ENCODE results near the gene POLR2E.

POLR2E gene

DNA sequence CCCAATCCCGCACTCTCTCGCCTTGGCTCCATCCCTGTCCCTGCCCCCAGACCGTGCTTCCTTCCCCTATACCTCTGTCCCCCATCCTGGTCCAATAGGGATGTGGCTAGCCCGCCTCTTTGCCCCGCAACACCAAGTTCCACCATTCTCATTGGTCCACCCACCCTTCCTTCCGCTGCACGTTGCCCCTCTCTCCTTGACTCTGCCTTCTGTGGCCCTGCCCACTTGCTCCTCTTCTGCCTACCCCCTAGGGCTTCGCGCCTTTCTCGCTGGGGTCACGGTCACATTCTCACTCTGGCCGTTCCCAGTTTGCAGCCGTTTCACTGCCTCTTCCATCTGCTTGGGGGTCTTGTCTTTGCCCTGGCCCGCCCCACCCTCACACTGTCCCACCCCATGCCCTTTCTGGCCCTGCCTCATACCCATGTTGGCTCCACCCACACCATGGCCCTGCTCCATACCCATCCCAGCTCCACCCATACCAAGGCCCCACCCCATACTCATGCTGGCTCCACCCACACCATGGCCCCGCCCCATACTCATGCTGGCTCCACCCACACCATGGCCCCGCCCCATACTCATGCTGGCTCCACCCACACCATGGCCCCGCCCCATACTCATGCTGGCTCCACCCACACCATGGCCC lies 32.7 kb downstream of the POLR2E start:
- no peak for DNase-seq

GRCh38 chr19:1061987-1062386 lies 33.2 kb downstream of the POLR2E start:
- DNase-seq, result no peak

GRCh38 chr19:1060689-1061088 lies 34.5 kb downstream of the POLR2E start:
- DNase-seq, result no peak

- DNase-seq, result no peak
These were observed 37.1 kb downstream of the POLR2E start for GRCh38 chr19:1058112-1058511.

DNA sequence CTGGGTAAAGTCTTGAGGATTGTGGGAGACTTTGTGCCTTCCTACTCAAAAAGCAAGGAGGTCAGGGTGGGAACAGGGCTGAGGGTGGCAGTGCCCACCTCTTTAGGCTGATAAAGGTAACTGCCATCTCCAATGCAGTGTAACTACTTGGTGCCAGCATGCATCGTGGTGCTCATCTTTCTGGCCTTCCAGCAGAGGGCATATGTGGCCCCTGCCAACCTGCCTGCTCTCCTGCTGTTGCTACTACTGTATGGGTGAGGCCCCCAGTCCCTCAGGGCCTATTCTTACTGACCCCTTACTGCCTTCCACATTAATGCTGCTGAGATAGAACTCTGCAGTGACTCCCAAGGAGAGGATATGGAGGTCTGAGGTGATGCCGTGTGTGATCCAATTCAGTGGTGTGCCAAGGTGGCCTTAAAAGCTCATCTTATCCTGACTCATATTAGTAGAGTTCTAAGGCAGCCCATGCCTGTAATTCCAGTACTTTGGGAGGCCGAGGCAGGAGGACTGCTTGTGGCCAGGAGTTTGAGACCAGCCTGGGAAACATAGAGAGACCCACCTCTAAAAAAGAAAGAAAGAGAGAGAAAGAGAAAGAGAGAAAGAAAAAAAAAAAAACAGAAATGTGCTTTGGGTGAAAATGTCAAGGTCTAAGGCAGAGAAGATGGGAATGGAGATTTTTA lies 37.9 kb downstream of the POLR2E start:
- no peak for DNase-seq

DNA sequence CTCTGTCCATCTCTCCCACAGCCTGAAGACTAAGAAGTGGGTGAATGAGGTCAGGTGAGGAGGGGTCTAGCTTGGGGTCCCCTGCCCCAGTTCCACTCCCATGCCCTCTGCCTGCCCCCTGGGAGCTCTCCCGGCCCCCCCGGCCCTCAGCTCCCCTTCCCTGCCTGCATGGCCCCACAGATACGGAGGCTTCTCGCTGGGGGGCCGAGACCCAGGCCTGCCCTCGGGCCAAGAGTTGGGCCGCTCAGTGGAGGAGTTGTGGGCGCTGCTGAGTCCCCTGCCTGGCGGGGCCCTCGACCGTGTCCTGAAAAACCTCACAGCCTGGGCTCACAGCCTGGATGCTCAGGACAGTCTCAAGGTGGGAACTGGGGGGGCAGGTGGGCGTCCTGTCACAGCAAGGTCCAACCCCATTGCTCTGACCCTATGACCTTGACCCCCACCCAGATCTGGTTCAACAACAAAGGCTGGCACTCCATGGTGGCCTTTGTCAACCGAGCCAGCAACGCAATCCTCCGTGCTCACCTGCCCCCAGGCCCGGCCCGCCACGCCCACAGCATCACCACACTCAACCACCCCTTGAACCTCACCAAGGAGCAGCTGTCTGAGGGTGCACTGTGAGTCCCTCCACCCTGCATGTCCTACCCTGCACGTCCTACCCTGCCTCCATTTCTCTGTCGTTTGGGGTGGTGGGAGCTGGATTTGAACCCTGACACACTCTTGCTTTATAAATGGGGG lies 39.1 kb downstream of the POLR2E start:
- DNase-seq, result no peak

DNA sequence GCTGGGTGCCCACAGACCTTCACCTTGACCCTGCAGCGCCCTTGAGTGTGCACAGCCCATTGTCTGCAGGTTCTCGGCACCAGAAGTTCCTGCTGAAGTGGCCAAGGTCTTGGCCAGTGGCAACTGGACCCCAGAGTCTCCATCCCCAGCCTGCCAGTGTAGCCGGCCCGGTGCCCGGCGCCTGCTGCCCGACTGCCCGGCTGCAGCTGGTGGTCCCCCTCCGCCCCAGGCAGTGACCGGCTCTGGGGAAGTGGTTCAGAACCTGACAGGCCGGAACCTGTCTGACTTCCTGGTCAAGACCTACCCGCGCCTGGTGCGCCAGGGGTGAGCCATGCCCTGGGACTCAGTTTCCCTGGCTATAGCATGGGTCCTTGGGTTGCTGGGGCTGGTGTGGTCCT lies 40.1 kb downstream of the POLR2E start:
- DNase-seq, result no peak

DNA sequence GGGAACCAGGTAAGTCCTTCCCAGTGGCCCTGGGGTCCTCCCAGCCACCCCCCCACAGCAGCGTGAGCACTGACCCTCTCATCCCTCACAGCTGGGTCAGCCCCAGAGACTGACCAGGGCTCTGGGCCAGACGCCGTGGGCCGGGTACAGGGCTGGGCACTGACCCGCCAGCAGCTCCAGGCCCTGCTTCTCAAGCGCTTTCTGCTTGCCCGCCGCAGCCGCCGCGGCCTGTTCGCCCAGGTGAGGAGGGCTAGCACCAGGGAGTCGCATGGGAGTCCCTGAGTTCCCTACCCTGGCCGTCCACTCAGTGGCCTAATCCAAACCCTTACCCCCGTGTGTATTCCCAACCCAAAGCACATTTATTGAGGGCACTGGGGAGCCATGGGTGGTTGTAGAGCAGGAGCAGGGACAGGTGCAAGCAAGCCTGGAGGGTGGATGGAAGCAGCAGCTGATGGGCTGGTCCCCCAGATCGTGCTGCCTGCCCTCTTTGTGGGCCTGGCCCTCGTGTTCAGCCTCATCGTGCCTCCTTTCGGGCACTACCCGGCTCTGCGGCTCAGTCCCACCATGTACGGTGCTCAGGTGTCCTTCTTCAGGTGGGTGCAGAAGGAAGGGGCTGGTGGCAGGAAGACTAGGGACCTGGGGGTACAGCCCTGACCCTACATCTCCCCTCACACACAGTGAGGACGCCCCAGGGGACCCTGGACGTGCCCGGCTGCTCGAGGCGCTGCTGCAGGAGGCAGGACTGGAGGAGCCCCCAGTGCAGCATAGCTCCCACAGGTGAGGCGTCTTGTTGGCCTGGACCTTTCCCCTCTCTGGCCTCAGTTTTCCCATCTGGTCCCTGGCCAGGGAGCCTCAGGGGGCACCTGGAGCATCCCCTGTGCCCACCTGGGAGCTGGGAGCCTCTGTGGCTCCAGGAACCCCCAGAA lies 40.8 kb downstream of the POLR2E start:
- no peak for DNase-seq

DNA sequence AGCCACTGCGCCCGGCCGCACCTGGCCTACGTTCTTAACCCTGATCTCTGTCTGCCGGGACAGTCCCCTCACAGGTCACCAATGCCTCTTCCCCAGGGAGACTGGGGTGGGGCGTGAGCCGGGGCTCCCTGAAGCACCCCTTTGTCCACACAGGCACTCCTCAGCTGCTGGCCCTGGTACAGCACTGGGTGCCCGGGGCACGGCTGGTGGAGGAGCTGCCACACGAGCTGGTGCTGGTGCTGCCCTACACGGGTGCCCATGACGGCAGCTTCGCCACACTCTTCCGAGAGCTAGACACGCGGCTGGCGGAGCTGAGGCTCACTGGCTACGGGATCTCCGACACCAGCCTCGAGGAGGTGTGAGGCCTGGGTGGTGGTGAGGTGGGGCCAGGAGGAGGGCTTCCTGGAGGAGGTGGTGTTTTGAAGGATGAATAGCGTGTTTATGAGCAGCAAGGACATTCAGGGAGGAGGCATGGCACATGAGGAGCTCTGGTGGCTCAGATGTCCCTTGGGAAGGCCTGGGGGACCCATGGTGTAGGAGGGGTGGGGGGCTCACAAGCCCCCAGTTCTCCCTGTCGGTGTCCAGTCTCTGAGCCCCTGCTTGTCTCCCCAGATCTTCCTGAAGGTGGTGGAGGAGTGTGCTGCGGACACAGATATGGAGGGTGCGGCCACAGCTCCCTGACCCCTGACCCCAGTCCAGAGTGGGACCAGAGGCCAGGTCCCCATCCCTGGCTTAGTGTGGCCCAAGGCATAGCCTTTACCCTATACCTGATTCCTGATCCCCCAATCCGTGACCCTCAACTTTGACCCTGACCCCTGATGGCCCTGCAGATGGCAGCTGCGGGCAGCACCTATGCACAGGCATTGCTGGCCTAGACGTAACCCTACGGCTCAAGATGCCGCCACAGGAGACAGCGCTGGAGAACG lies 41.7 kb downstream of the POLR2E start:
- DNase-seq, result no peak

GRCh38 chr19:1052349-1052975 lies 42.7 kb downstream of the POLR2E start:
- no peak for DNase-seq

DNA sequence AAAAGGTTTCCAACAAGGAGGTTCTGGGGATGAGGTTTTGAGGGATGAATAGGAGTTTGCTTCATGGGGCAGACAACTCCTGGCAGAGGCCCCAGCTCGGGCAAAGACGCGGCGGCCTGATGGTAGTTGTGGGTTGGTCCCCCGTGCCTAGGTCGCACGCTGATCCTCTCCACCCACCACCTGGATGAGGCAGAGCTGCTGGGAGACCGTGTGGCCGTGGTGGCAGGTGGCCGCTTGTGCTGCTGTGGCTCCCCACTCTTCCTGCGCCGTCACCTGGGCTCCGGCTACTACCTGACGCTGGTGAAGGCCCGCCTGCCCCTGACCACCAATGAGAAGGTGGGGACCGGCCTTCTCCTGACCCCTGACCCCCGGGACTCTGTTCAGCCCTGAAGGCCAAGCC lies 43.4 kb downstream of the POLR2E start:
- DNase-seq, result no peak

DNA sequence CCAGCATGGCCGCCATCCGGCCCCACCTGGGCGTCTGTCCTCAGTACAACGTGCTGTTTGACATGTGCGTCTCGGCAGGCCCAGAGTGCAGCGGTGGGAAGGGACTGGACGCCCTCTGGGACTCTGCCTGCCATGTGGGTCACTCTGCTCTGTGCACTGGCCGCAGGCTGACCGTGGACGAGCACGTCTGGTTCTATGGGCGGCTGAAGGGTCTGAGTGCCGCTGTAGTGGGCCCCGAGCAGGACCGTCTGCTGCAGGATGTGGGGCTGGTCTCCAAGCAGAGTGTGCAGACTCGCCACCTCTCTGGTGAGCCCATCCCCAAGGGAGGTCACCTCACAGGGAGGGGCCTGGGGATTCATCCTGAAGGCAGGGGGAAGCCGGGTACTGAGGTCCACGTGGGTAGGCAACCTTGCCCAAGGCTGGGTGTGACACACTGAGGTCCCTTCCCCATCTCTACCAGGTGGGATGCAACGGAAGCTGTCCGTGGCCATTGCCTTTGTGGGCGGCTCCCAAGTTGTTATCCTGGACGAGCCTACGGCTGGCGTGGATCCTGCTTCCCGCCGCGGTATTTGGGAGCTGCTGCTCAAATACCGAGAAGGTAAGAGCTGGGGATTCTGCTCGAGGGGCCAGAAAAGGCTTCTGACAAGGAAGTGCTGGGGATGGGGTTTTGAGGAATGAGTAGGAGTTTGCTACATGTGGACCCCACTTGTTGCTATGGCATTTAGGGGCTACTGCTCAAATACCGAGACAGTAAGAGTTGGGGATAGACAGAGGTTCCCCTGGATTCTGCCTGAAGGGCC lies 44.0 kb downstream of the POLR2E start:
- DNase-seq, result no peak

DNA sequence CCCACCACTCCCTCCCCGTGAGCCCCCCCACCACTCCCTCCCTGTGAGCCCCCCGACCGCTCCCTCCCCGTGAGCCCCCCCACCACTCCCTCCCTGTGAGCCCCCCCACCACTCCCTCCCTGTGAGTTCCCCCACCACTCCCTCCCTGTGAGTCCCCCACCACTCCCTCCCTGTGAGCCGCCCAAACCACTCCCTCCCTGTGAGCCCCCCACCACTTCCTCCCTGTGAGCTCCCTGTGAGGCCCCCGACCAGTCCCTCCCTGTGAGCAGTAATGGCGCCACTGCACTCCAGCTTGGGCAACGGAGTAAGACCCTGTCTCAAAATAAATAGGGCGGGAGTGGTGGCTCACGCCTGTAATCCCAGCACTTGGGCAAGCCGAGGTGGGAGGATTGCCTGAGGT lies 45.4 kb downstream of the POLR2E start:
- DNase-seq, result no peak

DNA sequence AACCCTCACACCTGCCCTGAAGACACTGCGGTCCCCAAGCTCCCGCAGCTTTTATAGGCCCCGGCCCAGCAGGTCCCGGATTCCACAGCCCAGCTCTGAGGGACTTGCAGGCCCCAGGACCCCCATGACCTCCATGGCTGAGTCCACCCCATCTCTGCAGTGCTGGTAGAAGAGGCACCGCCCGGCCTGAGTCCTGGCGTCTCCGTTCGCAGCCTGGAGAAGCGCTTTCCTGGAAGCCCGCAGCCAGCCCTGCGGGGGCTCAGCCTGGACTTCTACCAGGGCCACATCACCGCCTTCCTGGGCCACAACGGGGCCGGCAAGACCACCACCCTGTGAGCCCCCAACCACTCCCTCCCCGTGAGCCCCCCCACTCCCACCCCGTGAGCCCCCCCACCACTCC lies 46.1 kb downstream of the POLR2E start:
- DNase-seq, result no peak

- no peak for DNase-seq
These were observed 47.5 kb downstream of the POLR2E start for GRCh38 chr19:1047696-1048147.

DNA sequence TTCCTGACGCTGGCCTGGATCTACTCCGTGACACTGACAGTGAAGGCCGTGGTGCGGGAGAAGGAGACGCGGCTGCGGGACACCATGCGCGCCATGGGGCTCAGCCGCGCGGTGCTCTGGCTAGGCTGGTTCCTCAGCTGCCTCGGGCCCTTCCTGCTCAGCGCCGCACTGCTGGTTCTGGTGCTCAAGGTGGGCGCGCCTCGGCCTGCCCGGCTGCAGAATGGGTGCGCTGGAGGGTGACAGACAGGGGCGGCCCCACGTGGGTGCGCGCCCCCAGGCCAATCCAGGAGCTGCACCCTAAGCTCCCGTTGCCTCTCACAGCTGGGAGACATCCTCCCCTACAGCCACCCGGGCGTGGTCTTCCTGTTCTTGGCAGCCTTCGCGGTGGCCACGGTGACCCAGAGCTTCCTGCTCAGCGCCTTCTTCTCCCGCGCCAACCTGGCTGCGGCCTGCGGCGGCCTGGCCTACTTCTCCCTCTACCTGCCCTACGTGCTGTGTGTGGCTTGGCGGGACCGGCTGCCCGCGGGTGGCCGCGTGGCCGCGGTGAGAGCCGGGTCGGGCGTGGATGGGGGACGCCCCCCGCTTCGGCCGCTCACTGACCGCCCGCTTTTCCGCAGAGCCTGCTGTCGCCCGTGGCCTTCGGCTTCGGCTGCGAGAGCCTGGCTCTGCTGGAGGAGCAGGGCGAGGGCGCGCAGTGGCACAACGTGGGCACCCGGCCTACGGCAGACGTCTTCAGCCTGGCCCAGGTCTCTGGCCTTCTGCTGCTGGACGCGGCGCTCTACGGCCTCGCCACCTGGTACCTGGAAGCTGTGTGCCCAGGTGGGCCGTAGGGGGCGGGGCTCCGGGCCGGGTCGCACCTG lies 48.1 kb downstream of the POLR2E start:
- no peak for DNase-seq

GRCh38 chr19:1046117-1046626 lies 49.0 kb downstream of the POLR2E start:
- no peak for DNase-seq

DNA sequence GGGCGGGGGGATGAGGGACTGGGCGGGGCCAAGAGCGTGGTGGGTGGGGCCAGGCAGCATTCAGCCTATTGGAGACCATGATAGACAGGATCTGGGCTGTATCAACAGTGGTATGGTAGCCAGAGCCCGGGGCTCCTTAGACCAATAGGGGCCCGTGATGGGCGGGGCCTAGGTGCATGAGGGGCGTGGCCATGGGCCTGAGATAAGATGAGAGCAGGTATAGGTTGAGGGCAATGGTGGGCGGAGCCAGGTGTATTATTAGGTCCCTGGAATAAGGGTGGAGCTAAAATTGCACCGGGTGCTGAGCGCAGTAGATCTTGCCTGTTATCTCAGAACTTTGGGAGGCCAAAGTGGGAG lies 50.0 kb downstream of the POLR2E start:
- no peak for DNase-seq
